ENCODE measurements around the gene CAPN3.

The CAPN3 gene

GRCh38 chr15:42404461-42405235, 45.3 kb downstream of the CAPN3 start:
- no peak for ATAC-seq
- TF ChIP-seq ZC3H10 (CRISPR knock-in tag; IDR thresholded peaks at IDR 0.05) (no peak), ESRRG (CRISPR knock-in tag; IDR thresholded peaks at IDR 0.05) (no peak), TOX (CRISPR knock-in tag; IDR thresholded peaks at IDR 0.05; ENCODE audit: borderline replicate concordance) (no peak), ISL1 (CRISPR knock-in tag; IDR thresholded peaks at IDR 0.05) (no peak), POU6F1 (CRISPR knock-in tag; IDR thresholded peaks at IDR 0.05; ENCODE audit: borderline replicate concordance, low read depth) (no peak), ZNF70 (CRISPR knock-in tag; IDR thresholded peaks at IDR 0.05) (no peak), CSDC2 (CRISPR knock-in tag; IDR thresholded peaks at IDR 0.05) (no peak), ZFP30 (CRISPR knock-in tag; IDR thresholded peaks at IDR 0.05) (no peak), SNAI2 (CRISPR knock-in tag; IDR thresholded peaks at IDR 0.05) (no peak), RARB (CRISPR knock-in tag; IDR thresholded peaks at IDR 0.05) (no peak), PPARA (CRISPR knock-in tag; IDR thresholded peaks at IDR 0.05; ENCODE audit: borderline replicate concordance) (no peak), ZFP3 (CRISPR knock-in tag; IDR thresholded peaks at IDR 0.05) (no peak), CREB5 (CRISPR knock-in tag; IDR thresholded peaks at IDR 0.05; ENCODE audit: low read depth) (no peak), OSR1 (CRISPR knock-in tag; IDR thresholded peaks at IDR 0.05) (no peak), ZNF8 (CRISPR knock-in tag; IDR thresholded peaks at IDR 0.05) (no peak), PATZ1 (CRISPR knock-in tag; IDR thresholded peaks at IDR 0.05; ENCODE audit: borderline replicate concordance) (no peak), GLIS3 (CRISPR knock-in tag; IDR thresholded peaks at IDR 0.05) (no peak), ARNTL (CRISPR knock-in tag; IDR thresholded peaks at IDR 0.05; ENCODE audit: borderline replicate concordance, low read depth) (no peak), CSRNP3 (CRISPR knock-in tag; IDR thresholded peaks at IDR 0.05) (no peak), BACH2 (CRISPR knock-in tag; IDR thresholded peaks at IDR 0.05; ENCODE audit: borderline replicate concordance) (no peak)

- ATAC-seq, result no peak
- TF ChIP-seq ESRRG (CRISPR knock-in tag; IDR thresholded peaks at IDR 0.05) (no peak), ZC3H10 (CRISPR knock-in tag; IDR thresholded peaks at IDR 0.05) (no peak), CREB5 (CRISPR knock-in tag; IDR thresholded peaks at IDR 0.05; ENCODE audit: low read depth) (no peak), ZFP30 (CRISPR knock-in tag; IDR thresholded peaks at IDR 0.05) (no peak)
Measured at GRCh38 chr15:42405863-42406482, 46.7 kb downstream of the CAPN3 start.

- no peak for TF ChIP-seq PATZ1 (CRISPR knock-in tag; IDR thresholded peaks at IDR 0.05; ENCODE audit: borderline replicate concordance)
- peak; percentile 11; the same call in 2 of the 3 replicates for ATAC-seq
Measured at GRCh38 chr15:42408178-42408577, 48.9 kb downstream of the CAPN3 start.
